ENCODE measurements around the gene DGKZ.

Gene DGKZ

DNA sequence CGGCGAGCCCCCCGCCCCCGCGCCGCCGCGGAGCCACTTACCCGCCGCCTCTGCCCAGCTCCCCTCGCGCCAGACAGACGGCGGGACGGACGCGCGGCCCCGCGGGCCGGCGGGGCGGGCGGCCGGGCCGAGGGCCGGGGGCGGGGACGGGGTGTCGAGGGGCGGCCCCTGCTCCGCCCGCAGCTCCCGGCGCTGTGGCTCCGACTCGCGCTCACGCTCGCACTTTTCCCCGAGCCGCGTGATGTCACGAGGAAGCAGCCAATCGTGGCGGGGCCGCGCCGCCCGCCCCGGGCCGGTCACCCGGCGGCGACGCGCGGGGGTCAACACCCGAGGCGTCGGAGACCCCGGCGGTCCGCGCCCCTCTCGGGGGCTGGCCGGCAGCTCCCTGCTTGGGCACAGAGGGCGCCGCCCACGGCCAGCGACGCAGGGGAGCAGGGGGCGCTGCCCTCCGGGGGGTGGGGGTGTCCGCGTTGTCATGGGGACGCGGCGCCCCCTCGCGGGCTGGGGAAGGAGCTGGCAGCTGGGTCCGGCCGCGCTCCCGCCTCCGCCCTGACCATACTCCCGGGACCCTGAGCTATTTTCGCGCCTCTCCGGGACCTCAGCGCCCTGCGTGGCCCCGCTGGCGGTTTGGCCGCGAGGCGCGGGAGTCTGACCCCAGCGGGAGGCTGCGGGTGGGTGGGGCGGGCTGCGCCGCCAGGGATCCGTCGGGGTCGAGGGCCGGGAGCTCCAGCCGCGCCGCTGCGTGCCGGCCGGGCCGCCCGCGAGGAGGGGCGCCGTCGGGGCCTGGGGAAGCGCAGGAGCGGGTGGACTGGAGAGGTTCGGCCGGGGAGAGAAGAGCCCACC is 44.5 kb downstream of the DGKZ start, which contains the start of gene CHRM4:
Gene CHRM4 (minus strand): TSS at position 199 of the 843 bp plus-strand sequence. CDS start 5,219 bp downstream, outside the sequence.
- H3K4me1 ChIP-seq (ENCODE audit: control insufficient read depth in 2 of 2, insufficient read depth in 1 of 2, low read depth in 1 of 2, low read length in 2 of 2) = peaks cover 12 to 26% of the 10 kb centered on the region in 2 donors
- H3K23ac ChIP-seq (ENCODE audit: low read depth, low read length, poor library complexity) = peak within 1 kb of the TSS; percentile 99
- H4K8ac ChIP-seq (ENCODE audit: low read depth, low read length) = no peak within 1 kb of the TSS
- H2BK12ac ChIP-seq (ENCODE audit: low read length) = no peak within 1 kb of the TSS
- H3K4me2 ChIP-seq (ENCODE audit: insufficient read depth, low read length, poor library complexity, severe bottlenecking) = peak within 1 kb of the TSS; percentile 91
- peaks cover 0 to 3% of the 10 kb centered on the region in 2 donors for H3K9me3 ChIP-seq (replicated peaks in 1 of 2; ENCODE audit: control insufficient read depth in 2 of 2, insufficient read depth in 1 of 2, low read depth in 1 of 2, low read length in 2 of 2)
- H3K36me3 ChIP-seq (replicated peaks in 1 of 2; ENCODE audit: control insufficient read depth in 2 of 2, insufficient read depth in 2 of 2, low read length in 2 of 2) = peaks cover 0 to 11% of the 10 kb centered on the region in 2 donors
- H3K14ac ChIP-seq (ENCODE audit: low read length) = no peak within 1 kb of the TSS
- peaks cover 19 to 59% (median 43%) of the 10 kb centered on the region in 3 experiments for H3K27me3 ChIP-seq (ENCODE audit: control insufficient read depth in 3 of 3, insufficient read depth in 3 of 3, low read depth in 1 of 3, low read length in 3 of 3)
- H2BK15ac ChIP-seq (ENCODE audit: low read length) = no peak within 1 kb of the TSS
- H3K4ac ChIP-seq (ENCODE audit: low read length) = no peak within 1 kb of the TSS
- H2AK5ac ChIP-seq (ENCODE audit: low read depth, low read length) = peak within 1 kb of the TSS; percentile 81
- H2BK120ac ChIP-seq (ENCODE audit: low read depth, low read length) = no peak within 1 kb of the TSS
- WGBS, 2 donors (ENCODE audit: extremely low coverage in 2 of 2, insufficient read length in 2 of 2, insufficient replicate concordance in 1 of 2) = no CpG with 5 or more reads among the region's 123 CpGs
- H2AFZ ChIP-seq (ENCODE audit: low read length) = peak within 1 kb of the TSS; percentile 94
- no peak within 1 kb of the TSS for H3K27ac ChIP-seq (replicated peaks; ENCODE audit: low read length)
- H3K4me3 ChIP-seq (ENCODE audit: low read length in 2 of 2) = peak within 1 kb of the TSS; percentile 52 to 82
- H2BK5ac ChIP-seq (ENCODE audit: low read length) = no peak within 1 kb of the TSS
- peak within 1 kb of the TSS; percentile 80 for H3K18ac ChIP-seq (ENCODE audit: low read length)
- H3K79me1 ChIP-seq (ENCODE audit: low read depth, low read length) = no peaks in the 10 kb centered on the region
- H4K91ac ChIP-seq (ENCODE audit: low read depth, low read length, poor library complexity) = no peak within 1 kb of the TSS
- no peak within 1 kb of the TSS for H3K9ac ChIP-seq (ENCODE audit: low read depth, low read length, poor library complexity)
- no peak for DNase-seq (ENCODE audit: low spot score)

DNA sequence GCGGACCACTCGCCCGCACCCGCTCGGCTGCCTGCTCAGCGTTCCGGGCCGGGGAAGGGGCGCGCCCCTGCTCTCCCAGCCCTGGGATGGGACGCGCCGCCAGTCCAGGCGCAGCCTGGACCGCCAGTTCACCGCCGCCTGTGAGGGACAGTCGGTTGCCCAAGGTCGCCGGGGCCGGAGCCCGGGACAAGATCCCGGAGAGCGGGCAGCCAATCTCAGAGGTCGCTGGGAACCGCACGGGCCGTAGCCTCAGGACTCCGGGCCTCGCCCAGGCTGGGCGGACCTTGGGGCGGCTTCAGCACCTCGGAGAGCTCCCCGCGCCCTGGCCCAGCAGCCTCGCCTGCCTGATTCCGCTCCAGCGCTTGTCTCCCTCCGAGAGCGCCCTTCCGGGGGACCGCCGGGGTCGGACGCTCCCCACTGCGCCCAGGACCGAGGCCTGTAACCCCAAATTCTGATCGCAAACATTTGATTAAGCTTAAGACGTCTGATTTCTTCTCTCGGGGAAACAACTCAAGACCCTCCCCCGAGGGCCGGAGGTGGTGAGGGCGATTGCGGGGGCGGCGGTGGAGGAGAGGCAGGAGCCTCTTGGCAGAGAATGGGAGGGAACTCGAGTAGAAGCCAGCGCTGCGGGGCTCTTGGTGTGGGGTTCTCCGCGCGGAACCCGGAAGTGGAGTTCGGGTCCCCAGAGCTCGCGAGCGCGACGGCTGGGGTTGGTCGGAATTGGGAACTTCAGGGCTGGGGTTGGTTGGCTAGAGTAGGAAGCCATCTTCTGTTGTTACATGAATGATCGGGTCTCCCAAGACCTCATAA is 45.4 kb downstream of the DGKZ start:
- WGBS, 2 donors (ENCODE audit: extremely low coverage in 2 of 2, insufficient read length in 2 of 2, insufficient replicate concordance in 1 of 2) = no CpG with 5 or more reads among the region's 71 CpGs
- Histone ChIP-seq H3K4ac (ENCODE audit: low read length) (no peak overlapping the region), H2BK120ac (ENCODE audit: low read depth, low read length) (no peak overlapping the region), H3K36me3 (replicated peaks in 1 of 2; ENCODE audit: control insufficient read depth in 2 of 2, insufficient read depth in 2 of 2, low read length in 2 of 2) (peaks cover 7 to 20% of the 10 kb centered on the region in 2 donors), H2BK12ac (ENCODE audit: low read length) (no peak overlapping the region), H2AFZ (ENCODE audit: low read length) (peak overlapping the region; percentile 94), H2AK5ac (ENCODE audit: low read depth, low read length) (no peak overlapping the region), H3K23ac (ENCODE audit: low read depth, low read length, poor library complexity) (peak overlapping the region; percentile 1), H3K9me3 (replicated peaks in 1 of 2; ENCODE audit: control insufficient read depth in 2 of 2, insufficient read depth in 1 of 2, low read depth in 1 of 2, low read length in 2 of 2) (peaks cover 0 to 3% of the 10 kb centered on the region in 2 donors), H3K4me1 (ENCODE audit: control insufficient read depth in 2 of 2, insufficient read depth in 1 of 2, low read depth in 1 of 2, low read length in 2 of 2) (peaks cover 12 to 23% of the 10 kb centered on the region in 2 donors), H3K4me2 (ENCODE audit: insufficient read depth, low read length, poor library complexity, severe bottlenecking) (peak overlapping the region; percentile 91), H4K8ac (ENCODE audit: low read depth, low read length) (no peak overlapping the region), H3K4me3 (ENCODE audit: low read length in 2 of 2) (peak overlapping the region; percentile 52 to 67), H3K79me1 (ENCODE audit: low read depth, low read length) (no peaks in the 10 kb centered on the region), H3K27me3 (ENCODE audit: control insufficient read depth in 3 of 3, insufficient read depth in 3 of 3, low read depth in 1 of 3, low read length in 3 of 3) (peaks cover 19 to 54% (median 35%) of the 10 kb centered on the region in 3 experiments), H2BK15ac (ENCODE audit: low read length) (no peak overlapping the region), H3K9ac (ENCODE audit: low read depth, low read length, poor library complexity) (no peak overlapping the region), H3K18ac (ENCODE audit: low read length) (no peak overlapping the region), H3K14ac (ENCODE audit: low read length) (no peak overlapping the region), H4K91ac (ENCODE audit: low read depth, low read length, poor library complexity) (no peak overlapping the region), H3K27ac (replicated peaks; ENCODE audit: low read length) (no peak overlapping the region), H2BK5ac (ENCODE audit: low read length) (no peak overlapping the region)
- DNase-seq (ENCODE audit: low spot score) = peak; percentile 91

DNA sequence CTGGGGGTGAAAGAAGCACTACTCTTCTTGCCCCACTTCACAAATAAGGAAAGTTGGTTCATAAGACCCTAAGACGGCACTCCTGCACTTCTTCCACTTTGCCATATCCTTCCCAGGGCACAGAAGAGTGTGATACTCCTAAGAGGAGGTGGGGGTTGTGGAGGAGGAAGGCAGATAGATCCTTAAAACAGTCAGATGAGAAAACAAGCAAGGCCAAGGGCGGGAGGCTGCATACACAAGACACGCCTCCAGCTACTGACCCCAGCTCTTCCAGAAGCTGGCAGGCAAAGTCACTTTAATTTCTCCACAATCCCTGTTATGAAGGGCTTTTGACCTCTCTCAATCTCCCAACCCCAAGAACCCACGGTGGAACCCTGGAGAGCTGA is 46.0 kb downstream of the DGKZ start:
- H3K27me3 ChIP-seq (ENCODE audit: control insufficient read depth in 3 of 3, insufficient read depth in 3 of 3, low read depth in 1 of 3, low read length in 3 of 3) = peaks cover 19 to 48% (median 30%) of the 10 kb centered on the region in 3 experiments

More for the DNA sequence above, 46.0 kb downstream of the DGKZ start:
- Histone ChIP-seq H3K4me3 (ENCODE audit: low read length in 2 of 2) (peak overlapping the region in 1 of 2 donors; percentile 52), H2AK5ac (ENCODE audit: low read depth, low read length) (no peak overlapping the region), H2BK120ac (ENCODE audit: low read depth, low read length) (no peak overlapping the region), H3K27ac (replicated peaks; ENCODE audit: low read length) (no peak overlapping the region), H4K8ac (ENCODE audit: low read depth, low read length) (no peak overlapping the region), H2BK15ac (ENCODE audit: low read length) (no peak overlapping the region), H3K9me3 (replicated peaks in 1 of 2; ENCODE audit: control insufficient read depth in 2 of 2, insufficient read depth in 1 of 2, low read depth in 1 of 2, low read length in 2 of 2) (peaks cover 0 to 3% of the 10 kb centered on the region in 2 donors), H3K79me1 (ENCODE audit: low read depth, low read length) (no peaks in the 10 kb centered on the region), H3K9ac (ENCODE audit: low read depth, low read length, poor library complexity) (no peak overlapping the region), H2AFZ (ENCODE audit: low read length) (no peak overlapping the region), H3K14ac (ENCODE audit: low read length) (no peak overlapping the region), H2BK12ac (ENCODE audit: low read length) (no peak overlapping the region), H2BK5ac (ENCODE audit: low read length) (no peak overlapping the region), H3K18ac (ENCODE audit: low read length) (no peak overlapping the region), H3K4me1 (ENCODE audit: control insufficient read depth in 2 of 2, insufficient read depth in 1 of 2, low read depth in 1 of 2, low read length in 2 of 2) (peaks cover 12 to 18% of the 10 kb centered on the region in 2 donors), H4K91ac (ENCODE audit: low read depth, low read length, poor library complexity) (no peak overlapping the region), H3K36me3 (replicated peaks in 1 of 2; ENCODE audit: control insufficient read depth in 2 of 2, insufficient read depth in 2 of 2, low read length in 2 of 2) (peaks cover 12 to 26% of the 10 kb centered on the region in 2 donors), H3K4ac (ENCODE audit: low read length) (no peak overlapping the region), H3K4me2 (ENCODE audit: insufficient read depth, low read length, poor library complexity, severe bottlenecking) (peak overlapping the region; percentile 91), H3K23ac (ENCODE audit: low read depth, low read length, poor library complexity) (no peak overlapping the region)
- WGBS, 2 donors (ENCODE audit: extremely low coverage in 2 of 2, insufficient read length in 2 of 2, insufficient replicate concordance in 1 of 2) = no CpG with 5 or more reads among the region's 4 CpGs
- DNase-seq (ENCODE audit: low spot score) = no peak

Data from neuronal stem cell (in vitro differentiated cells).